ENCODE data around the gene GALR3. TPM values are rescaled to one million over a fixed set of nuclear protein-coding genes. Genes with fewer than 3 reads are reported as not detected.

The GALR3 gene, protein sequence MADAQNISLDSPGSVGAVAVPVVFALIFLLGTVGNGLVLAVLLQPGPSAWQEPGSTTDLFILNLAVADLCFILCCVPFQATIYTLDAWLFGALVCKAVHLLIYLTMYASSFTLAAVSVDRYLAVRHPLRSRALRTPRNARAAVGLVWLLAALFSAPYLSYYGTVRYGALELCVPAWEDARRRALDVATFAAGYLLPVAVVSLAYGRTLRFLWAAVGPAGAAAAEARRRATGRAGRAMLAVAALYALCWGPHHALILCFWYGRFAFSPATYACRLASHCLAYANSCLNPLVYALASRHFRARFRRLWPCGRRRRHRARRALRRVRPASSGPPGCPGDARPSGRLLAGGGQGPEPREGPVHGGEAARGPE
- polyA plus RNA-seq (2011; rRNA removed) (not detected in 2 replicates), polyA minus RNA-seq (2011; rRNA and poly(A)+ RNA removed) (not detected in 2 replicates)

DNA sequence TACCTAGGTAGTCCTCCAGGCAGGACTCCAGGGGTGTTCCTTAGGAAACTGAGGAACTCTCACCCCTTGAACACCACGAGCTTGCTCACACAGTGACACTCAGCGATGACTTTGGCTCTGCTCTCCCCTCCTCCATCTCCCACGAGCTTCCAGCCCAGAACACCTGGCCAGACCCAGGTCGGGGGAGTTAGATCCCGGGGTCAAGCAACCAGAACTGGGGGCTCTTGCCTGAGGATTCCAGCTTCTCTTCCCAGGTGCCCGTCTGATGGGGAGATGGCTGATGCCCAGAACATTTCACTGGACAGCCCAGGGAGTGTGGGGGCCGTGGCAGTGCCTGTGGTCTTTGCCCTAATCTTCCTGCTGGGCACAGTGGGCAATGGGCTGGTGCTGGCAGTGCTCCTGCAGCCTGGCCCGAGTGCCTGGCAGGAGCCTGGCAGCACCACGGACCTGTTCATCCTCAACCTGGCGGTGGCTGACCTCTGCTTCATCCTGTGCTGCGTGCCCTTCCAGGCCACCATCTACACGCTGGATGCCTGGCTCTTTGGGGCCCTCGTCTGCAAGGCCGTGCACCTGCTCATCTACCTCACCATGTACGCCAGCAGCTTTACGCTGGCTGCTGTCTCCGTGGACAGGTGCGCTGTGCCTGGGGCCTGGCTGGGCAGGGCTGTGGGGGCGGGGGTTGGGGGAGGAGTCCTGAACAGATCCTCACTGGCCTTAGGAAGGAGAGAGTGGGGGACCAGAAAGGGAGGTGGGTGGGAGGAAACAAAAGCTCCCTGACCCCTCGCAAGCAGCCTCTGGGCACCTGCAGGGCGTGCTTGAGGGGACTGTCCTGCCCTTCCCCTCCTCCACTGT is at the start of gene GALR3:
Gene GALR3, plus strand, starts transcription at position 249 of the 852 bp plus-strand sequence. Its CDS starts 25 bp downstream, at position 274.
- Histone ChIP-seq H3K27me3 (ENCODE audit: control insufficient read depth, insufficient read depth, low read length) (peaks cover 21% of the 10 kb centered on the region), H3K9me3 (ENCODE audit: control insufficient read depth, insufficient read depth, low read length) (no peaks in the 10 kb centered on the region; the same call in 1 of the 2 replicates), H3K4me3 (ENCODE audit: low read depth, low read length) (no peak within 1 kb of the TSS), H3K27ac (ENCODE audit: low read depth, low read length) (no peak within 1 kb of the TSS)
- no peak for DNase-seq (ENCODE audit: low read depth, low spot score)
- TF ChIP-seq, protein P1, sequence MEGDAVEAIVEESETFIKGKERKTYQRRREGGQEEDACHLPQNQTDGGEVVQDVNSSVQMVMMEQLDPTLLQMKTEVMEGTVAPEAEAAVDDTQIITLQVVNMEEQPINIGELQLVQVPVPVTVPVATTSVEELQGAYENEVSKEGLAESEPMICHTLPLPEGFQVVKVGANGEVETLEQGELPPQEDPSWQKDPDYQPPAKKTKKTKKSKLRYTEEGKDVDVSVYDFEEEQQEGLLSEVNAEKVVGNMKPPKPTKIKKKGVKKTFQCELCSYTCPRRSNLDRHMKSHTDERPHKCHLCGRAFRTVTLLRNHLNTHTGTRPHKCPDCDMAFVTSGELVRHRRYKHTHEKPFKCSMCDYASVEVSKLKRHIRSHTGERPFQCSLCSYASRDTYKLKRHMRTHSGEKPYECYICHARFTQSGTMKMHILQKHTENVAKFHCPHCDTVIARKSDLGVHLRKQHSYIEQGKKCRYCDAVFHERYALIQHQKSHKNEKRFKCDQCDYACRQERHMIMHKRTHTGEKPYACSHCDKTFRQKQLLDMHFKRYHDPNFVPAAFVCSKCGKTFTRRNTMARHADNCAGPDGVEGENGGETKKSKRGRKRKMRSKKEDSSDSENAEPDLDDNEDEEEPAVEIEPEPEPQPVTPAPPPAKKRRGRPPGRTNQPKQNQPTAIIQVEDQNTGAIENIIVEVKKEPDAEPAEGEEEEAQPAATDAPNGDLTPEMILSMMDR (IDR thresholded peaks at IDR 0.05; ENCODE audit: low read depth, low read length): no peak
- POLR2A ChIA-PET: no interaction called here
- CTCF ChIA-PET: interaction anchor here (1.7 kb wide), 1 partner anchor 39 kb away, joined by 5 read pairs; no protein-coding TSS in a partner anchor

DNA sequence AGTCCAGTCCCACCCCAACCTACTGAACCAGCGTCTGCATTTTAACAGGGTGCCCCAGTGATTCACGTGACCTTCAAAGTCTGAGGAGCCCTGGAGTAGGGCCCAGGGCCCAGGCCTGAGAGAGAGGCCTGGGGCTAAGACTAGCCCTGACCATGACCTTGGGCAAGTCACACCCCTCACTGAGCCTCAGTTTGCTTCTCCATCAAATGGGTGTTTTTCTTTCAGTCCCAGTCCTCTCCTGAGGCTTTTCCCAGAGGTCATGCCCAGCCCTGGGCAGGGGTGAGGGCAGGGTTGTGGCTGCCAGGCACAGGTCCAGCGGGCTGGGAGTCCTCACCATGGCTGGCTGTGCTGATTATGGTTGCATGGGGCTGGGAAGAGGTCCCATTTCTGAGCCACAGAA is 48.5 kb upstream of the GALR3 start:
- no peaks in the 10 kb centered on the region for H3K9me3 ChIP-seq (ENCODE audit: control insufficient read depth, insufficient read depth, low read length)
- no peaks in the 10 kb centered on the region for H3K27me3 ChIP-seq (ENCODE audit: control insufficient read depth, insufficient read depth, low read length)
- H3K27ac ChIP-seq (ENCODE audit: low read depth, low read length): peak overlapping the region; percentile 97
- ChIA-PET CTCF (no interaction called here), POLR2A (no interaction called here)
- H3K4me3 ChIP-seq (ENCODE audit: low read depth, low read length): no peak overlapping the region
- TF ChIP-seq, protein P1 (IDR thresholded peaks at IDR 0.05; ENCODE audit: low read depth, low read length): no peak
- no peak for DNase-seq (ENCODE audit: low read depth, low spot score)

DNA sequence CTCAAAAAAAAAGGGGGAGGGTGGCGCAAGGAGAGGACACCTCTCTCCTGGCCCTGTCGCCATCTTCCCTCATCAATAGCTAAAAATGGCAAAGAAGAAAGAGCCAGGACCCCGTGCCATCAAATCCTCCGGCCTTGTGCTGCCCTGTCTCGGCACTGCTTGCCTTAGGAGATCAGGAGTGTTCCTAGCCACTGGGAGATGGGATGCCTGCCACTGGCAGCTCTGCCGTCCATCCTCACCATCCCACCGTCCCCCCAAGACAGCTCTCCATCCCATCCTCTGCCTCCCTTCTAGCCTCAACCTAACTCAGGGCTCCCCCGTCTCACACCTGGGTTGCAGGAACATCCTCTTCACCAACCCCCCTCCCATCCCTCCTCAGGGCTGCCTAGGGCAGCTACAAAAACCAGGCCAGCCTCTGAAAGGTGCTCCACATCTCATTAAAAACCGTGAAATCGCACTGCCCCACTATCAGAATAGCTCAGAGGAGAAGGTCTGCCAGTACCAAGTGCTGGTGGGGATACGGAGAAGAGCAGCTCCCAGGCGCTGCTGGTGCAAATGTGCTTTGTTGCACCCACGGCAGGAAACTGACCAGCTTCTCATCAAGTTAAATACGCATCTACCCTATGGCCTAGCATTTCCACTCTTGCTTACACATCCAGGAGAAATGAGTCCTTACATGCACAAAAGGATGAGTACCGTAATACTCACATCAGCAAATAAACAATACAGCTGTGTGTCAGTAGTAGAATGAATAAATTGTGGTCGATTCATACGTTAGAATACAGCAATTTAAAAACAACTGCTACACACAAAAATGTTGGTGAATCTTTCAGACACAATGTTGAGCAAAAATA is 47.2 kb upstream of the GALR3 start:
- ChIA-PET POLR2A (interaction anchor here (0.6 to 1.5 kb wide), 16 partner anchors 9 to 168 kb away, joined by 3 to 9 read pairs (median 4); partner anchors contain the start of genes LGALS1 and NOL12), CTCF (interaction anchor here (0.8 to 1.3 kb wide), 4 partner anchors 16 to 169 kb away, joined by 3 to 7 read pairs (median 5); no protein-coding TSS in a partner anchor)
- Histone ChIP-seq H3K27ac (ENCODE audit: low read depth, low read length) (peak overlapping the region; percentile 98), H3K27me3 (ENCODE audit: control insufficient read depth, insufficient read depth, low read length) (no peaks in the 10 kb centered on the region), H3K9me3 (ENCODE audit: control insufficient read depth, insufficient read depth, low read length) (no peaks in the 10 kb centered on the region), H3K4me3 (ENCODE audit: low read depth, low read length) (no peak overlapping the region)
- DNase-seq (ENCODE audit: low read depth, low spot score): peak; percentile 90
- TF ChIP-seq, protein P1 (IDR thresholded peaks at IDR 0.05; ENCODE audit: low read depth, low read length): no peak

GRCh38 chr22:37776639-37777005 is 46.6 kb upstream of the GALR3 start:
- no peak overlapping the region for H3K4me3 ChIP-seq (ENCODE audit: low read depth, low read length)
- H3K9me3 ChIP-seq (ENCODE audit: control insufficient read depth, insufficient read depth, low read length): no peaks in the 10 kb centered on the region
- TF ChIP-seq, protein P1 (IDR thresholded peaks at IDR 0.05; ENCODE audit: low read depth, low read length): no peak
- POLR2A ChIA-PET: interaction anchor here (0.7 to 1.5 kb wide), 15 partner anchors 8 to 169 kb away, joined by 3 to 9 read pairs (median 4); partner anchors contain the start of genes LGALS1 and NOL12
- no peaks in the 10 kb centered on the region for H3K27me3 ChIP-seq (ENCODE audit: control insufficient read depth, insufficient read depth, low read length)
- no peak for DNase-seq (ENCODE audit: low read depth, low spot score)
- CTCF ChIA-PET: interaction anchor here (1.0 to 1.3 kb wide), 2 partner anchors 15 to 170 kb away, joined by 4 to 7 read pairs; no protein-coding TSS in a partner anchor
- H3K27ac ChIP-seq (ENCODE audit: low read depth, low read length): peak overlapping the region; percentile 98

Data from AG04450 (cell line).